ENCODE results near the gene MED13L. TPM values are rescaled to one million over a fixed set of nuclear protein-coding genes. Genes with fewer than 3 reads are reported as not detected.

MED13L gene
- total RNA-seq, 2 experiments from 2014 or later, result 42.4 to 46.0 TPM

DNA sequence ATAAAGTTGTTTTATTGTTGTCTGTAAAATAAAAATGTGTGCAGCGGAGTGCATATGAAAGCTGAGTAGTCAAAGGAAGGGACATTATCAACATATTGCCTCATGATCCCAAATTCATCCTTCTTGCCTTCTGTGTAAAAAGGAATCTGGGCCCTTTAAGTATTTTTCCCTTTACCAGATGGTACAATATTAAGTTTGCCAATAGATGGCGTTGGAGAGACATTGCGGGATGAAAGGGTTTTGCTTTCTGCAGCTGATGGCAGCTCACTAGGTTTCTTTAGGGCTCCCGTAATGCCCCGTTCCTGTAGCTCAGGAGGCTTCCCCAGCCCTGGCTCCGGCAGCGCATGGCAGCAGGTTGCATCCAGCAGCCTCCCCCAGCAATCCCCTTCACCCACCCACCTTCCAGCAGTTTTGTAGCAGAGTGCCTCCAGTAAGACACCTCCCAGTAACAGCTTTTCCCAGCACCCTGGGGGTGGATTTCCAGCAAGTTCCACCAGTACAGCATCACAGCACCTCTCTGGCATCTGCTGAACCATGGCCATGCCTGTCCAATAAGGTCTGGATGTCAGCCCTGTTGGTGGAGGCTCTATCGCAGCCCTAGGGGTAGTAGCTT, 354.4 kb downstream of the MED13L start:
- Mint-ChIP-seq H3K4me3 (no peak overlapping the region), H3K27me3 (ENCODE audit: low read depth) (peaks cover 22% of the 10 kb centered on the region), H3K27ac (no peak overlapping the region), H3K36me3 (ENCODE audit: low read depth) (no peaks in the 10 kb centered on the region), H3K9me3 (peaks cover 7% of the 10 kb centered on the region), H3K4me1 (ENCODE audit: low read depth) (no peaks in the 10 kb centered on the region)
- CTCF ChIA-PET, result interaction anchor here (0.9 to 1.0 kb wide), 2 partner anchors 10 to 14 kb away, joined by 3 to 4 read pairs; no protein-coding TSS in a partner anchor
- intact Hi-C loops (cut with micrococcal nuclease), result no loop called here
- DNase-seq, result peak; percentile 19

DNA sequence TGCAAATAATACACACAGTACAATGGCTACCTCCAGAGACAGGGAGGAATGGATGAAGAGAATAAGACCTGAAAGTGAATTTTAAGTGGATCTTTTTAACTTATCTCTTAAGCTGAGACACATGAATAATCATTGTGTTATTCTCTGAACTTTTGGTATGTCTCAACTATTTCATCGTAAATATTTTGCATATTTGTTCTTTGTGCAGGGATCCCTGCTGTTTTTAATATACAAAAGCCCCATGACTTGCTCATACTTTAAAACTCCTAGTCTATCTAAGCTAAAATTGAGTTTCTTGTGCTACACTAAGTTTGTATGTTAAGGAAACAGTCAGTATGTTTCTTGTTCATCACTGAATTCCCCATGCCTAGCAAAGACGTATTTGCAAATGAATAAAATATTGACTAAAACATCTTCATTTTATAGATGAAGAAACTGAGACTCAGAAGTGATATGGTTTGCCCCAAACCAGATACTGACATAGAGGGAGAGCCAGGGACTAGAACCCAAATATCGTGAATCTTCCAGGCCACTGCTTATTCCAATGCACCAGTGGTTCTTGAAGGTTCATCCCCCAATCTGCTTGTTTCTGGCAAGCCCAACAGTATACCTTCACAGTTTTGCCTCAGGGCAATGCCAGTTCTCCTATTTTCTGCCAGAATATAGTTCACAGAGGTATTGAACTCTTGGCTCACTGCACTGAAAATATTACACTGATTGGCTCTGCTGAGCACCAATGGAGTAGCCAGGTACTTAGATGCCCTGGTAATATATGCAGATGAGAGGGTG, 356.9 kb downstream of the MED13L start:
- DNase-seq, result no peak
- Mint-ChIP-seq H3K36me3 (ENCODE audit: low read depth) (no peaks in the 10 kb centered on the region), H3K9me3 (peaks cover 7% of the 10 kb centered on the region), H3K4me3 (no peak overlapping the region), H3K4me1 (ENCODE audit: low read depth) (no peaks in the 10 kb centered on the region), H3K27ac (no peak overlapping the region), H3K27me3 (ENCODE audit: low read depth) (peaks cover 30% of the 10 kb centered on the region)
- intact Hi-C loops (cut with micrococcal nuclease), result no loop called here
- CTCF ChIA-PET, result no interaction called here

DNA sequence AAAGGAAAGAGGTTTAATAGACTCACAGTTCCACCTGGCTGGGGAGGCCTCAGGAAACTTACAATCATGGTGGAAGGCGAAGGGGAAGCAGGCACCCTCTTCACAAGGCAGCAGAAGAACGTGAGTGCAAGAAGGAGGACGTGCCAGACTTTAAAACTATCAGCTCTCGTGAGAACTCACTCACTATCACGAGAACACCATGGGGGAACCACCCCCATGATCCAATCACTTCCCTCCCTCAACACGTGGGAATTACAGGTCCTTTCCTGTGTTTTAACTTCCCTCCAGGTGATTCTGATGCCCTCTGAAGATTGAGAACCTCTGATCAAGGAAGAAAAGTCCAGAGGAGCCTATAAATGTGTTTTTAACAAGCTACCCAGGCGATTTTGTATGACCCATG, 358.7 kb downstream of the MED13L start:
- peaks cover 7% of the 10 kb centered on the region for H3K9me3 Mint-ChIP-seq
- intact Hi-C loops (cut with micrococcal nuclease), result loop anchor here (5.0 kb wide), 1 partner anchor 1936 kb away; no protein-coding TSS in a partner anchor
- peaks cover 33% of the 10 kb centered on the region for H3K27me3 Mint-ChIP-seq (ENCODE audit: low read depth)
- no peak for DNase-seq
- CTCF ChIA-PET, result interaction anchor here (0.8 to 2.2 kb wide), 6 partner anchors 23 to 1938 kb away, joined by 3 to 8 read pairs (median 5); no protein-coding TSS in a partner anchor
- no peak overlapping the region for H3K27ac Mint-ChIP-seq
- H3K36me3 Mint-ChIP-seq (ENCODE audit: low read depth), result no peaks in the 10 kb centered on the region
- H3K4me3 Mint-ChIP-seq, result no peak overlapping the region
- H3K4me1 Mint-ChIP-seq (ENCODE audit: low read depth), result no peaks in the 10 kb centered on the region

DNA sequence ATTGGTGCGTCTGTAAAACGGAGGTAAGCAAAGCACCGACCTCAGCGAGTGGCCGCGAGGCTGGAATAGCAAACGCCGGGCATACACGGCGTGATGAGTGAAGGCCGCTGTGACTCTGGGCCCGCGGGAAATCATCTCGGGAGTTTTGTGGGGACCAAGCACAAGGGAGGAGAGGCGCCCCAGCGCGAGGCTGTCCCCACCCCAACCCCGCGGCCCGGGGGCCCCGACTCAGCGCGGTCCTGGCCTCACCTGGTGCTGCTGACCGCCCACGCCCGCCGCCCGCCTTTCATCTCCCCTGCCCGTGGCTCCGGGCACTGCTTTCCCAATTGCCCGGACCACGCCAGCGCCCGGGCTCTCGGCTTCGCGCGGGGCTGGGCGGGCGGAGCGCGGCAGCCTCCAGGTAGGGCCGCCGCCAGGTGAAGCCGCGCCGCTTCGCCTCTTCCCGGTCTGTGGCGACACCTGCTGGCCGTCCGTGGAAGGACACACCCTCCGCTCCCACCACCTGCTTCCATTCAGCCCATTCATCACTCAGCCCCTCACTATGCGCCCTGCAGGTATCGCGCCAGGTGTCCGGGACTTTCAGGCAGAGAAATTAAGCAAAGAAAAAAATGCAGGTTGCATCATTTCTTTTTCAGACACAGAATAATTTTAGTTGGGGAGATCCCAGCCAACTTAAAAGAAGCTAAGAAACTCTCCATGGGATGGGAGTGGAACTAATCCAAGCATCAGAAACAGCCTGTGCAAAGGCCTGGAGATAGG, 360.4 kb downstream of the MED13L start:
- H3K36me3 Mint-ChIP-seq (ENCODE audit: low read depth), result no peaks in the 10 kb centered on the region
- intact Hi-C loops (cut with micrococcal nuclease), result loop anchor here (1.0 to 5.0 kb wide), 2 partner anchors 1255 to 1935 kb away; no protein-coding TSS in a partner anchor
- peaks cover 32% of the 10 kb centered on the region for H3K27me3 Mint-ChIP-seq (ENCODE audit: low read depth)
- peak; percentile 78 for DNase-seq
- H3K4me1 Mint-ChIP-seq (ENCODE audit: low read depth), result no peaks in the 10 kb centered on the region
- H3K27ac Mint-ChIP-seq, result no peak overlapping the region
- no peak overlapping the region for H3K4me3 Mint-ChIP-seq
- H3K9me3 Mint-ChIP-seq, result no peaks in the 10 kb centered on the region
- CTCF ChIA-PET, result interaction anchor here (1.0 to 2.2 kb wide), 9 partner anchors 26 to 1937 kb away, joined by 3 to 8 read pairs (median 4); no protein-coding TSS in a partner anchor

DNA sequence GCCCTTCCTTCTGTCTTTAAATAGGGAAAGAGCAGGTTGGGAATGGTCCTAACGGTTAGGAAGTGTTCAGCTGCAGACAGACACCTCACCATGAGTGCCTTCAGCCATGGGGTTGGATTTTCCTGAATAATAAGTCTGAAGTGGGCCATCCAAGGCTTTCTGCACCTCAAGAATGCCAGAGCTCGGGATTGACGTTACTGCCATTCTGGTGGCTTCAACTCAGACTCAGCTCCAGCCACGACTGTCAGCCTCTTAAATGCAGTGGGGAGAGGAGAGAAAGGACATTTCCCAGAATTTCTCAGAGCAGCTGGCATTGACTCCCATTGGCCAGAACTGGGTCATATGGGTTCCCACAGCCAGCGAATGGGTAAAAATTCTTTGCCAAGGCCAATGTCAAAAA, 363.4 kb downstream of the MED13L start:
- peaks cover 27% of the 10 kb centered on the region for H3K27me3 Mint-ChIP-seq (ENCODE audit: low read depth)
- no peaks in the 10 kb centered on the region for H3K9me3 Mint-ChIP-seq
- H3K27ac Mint-ChIP-seq, result no peak overlapping the region
- H3K36me3 Mint-ChIP-seq (ENCODE audit: low read depth), result no peaks in the 10 kb centered on the region
- no peak for DNase-seq
- no peak overlapping the region for H3K4me3 Mint-ChIP-seq
- H3K4me1 Mint-ChIP-seq (ENCODE audit: low read depth), result no peaks in the 10 kb centered on the region
- intact Hi-C loops (cut with micrococcal nuclease), result no loop called here
- CTCF ChIA-PET, result no interaction called here

DNA sequence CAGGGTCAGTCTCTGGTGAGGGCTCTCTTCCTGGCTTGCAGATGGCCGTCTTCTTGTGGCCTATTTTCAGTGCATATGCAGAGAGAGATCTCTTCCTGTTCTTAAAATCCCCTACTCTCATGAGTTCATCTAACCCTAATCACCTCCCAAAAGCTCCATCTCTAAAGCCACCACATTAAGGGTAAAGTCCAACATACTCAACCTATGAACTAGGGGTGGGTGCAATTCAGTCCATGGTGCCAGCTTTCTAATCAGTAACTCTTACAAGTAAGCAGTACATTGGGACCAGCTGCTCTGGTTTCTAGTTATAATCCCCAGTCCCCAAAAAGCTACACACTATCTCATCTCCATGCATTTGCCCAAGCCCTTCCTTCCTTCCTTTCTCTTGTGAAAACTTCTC, 365.1 kb downstream of the MED13L start:
- no peaks in the 10 kb centered on the region for H3K4me1 Mint-ChIP-seq (ENCODE audit: low read depth)
- intact Hi-C loops (cut with micrococcal nuclease), result no loop called here
- H3K27ac Mint-ChIP-seq, result no peak overlapping the region
- CTCF ChIA-PET, result interaction anchor here (0.6 to 1.2 kb wide), 4 partner anchors 10 to 42 kb away, joined by 3 read pairs; no protein-coding TSS in a partner anchor
- H3K9me3 Mint-ChIP-seq, result no peaks in the 10 kb centered on the region
- no peak overlapping the region for H3K4me3 Mint-ChIP-seq
- DNase-seq, result no peak
- no peaks in the 10 kb centered on the region for H3K36me3 Mint-ChIP-seq (ENCODE audit: low read depth)
- H3K27me3 Mint-ChIP-seq (ENCODE audit: low read depth), result peaks cover 18% of the 10 kb centered on the region

DNA sequence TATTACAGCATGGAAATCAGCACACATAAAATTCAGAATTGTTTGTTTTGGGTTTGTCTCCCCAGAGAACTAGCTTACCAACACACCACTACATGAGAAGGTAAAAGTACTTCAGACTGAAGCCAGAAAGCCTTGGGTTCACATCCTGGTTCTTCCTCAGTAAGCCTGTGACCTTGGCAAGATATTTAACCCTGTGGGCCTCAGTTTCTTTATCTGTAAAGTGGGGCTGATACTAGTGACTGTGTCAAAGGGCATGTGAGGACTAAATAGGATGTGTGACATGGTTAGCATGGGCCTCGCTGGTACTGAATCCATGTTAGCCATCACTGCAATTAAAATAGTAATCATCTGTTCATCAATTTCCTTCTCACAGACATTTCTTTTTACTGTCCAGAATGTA, 366.1 kb downstream of the MED13L start:
- CTCF ChIA-PET, result no interaction called here
- Mint-ChIP-seq H3K36me3 (ENCODE audit: low read depth) (no peaks in the 10 kb centered on the region), H3K4me3 (no peak overlapping the region), H3K9me3 (no peaks in the 10 kb centered on the region), H3K27me3 (ENCODE audit: low read depth) (peaks cover 15% of the 10 kb centered on the region), H3K27ac (no peak overlapping the region), H3K4me1 (ENCODE audit: low read depth) (no peaks in the 10 kb centered on the region)
- intact Hi-C loops (cut with micrococcal nuclease), result no loop called here
- DNase-seq, result no peak

DNA sequence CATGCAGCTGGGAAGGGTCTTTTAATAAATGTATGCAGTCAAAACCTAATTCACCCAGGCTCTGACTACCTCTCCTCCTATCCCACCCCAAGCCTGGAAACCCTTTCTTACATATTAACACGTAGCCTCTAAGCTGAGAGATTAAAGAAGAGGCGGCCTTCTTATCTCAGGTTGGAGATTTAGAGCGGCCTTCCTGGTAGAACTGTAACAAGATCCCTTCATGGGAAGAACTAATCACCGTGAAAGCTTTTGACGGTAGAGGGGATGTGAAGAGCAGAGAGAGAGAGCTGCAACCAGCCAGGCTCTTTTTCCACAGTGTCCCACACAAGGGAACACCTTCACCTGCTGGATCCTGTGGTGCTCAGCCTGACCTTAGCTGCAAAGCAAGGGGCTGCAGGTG, 367.4 kb downstream of the MED13L start:
- CTCF ChIA-PET, result interaction anchor here (0.7 kb wide), 1 partner anchor 21 kb away, joined by 3 read pairs; no protein-coding TSS in a partner anchor
- H3K9me3 Mint-ChIP-seq, result no peaks in the 10 kb centered on the region
- H3K36me3 Mint-ChIP-seq (ENCODE audit: low read depth), result no peaks in the 10 kb centered on the region
- no peak for DNase-seq
- no peak overlapping the region for H3K4me3 Mint-ChIP-seq
- no peak overlapping the region for H3K27ac Mint-ChIP-seq
- intact Hi-C loops (cut with micrococcal nuclease), result no loop called here
- no peaks in the 10 kb centered on the region for H3K4me1 Mint-ChIP-seq (ENCODE audit: low read depth)
- H3K27me3 Mint-ChIP-seq (ENCODE audit: low read depth), result peaks cover 20% of the 10 kb centered on the region

Small RNA genes within 50 kb of the gene (microRNA-seq; reads per million reads assigned to microRNA genes)
- not detected for gene MIR620 (ENCODE audit: borderline microRNAs expressed, borderline replicate concordance)
